GM12878 (cell line): ENCODE measurements around the gene TRPC4.

ENCODE experiments used
- EZH2 ChIP-seq: IDR thresholded peaks from 2 replicates; pipeline ENCODE4 v1.6.1; 2012; ENCODE audit warnings: low read depth, mild to moderate bottlenecking, control low read depth, inconsistent platforms, low read length, borderline replicate concordance; ENCODE audit not compliant: control insufficient read depth
- NR2C2 ChIP-seq: IDR thresholded peaks from 2 replicates; pipeline ENCODE4 v1.6.1; 2011; ENCODE audit warnings: borderline replicate concordance, low read depth; ENCODE audit not compliant: control insufficient read depth, insufficient read length
- SP1 ChIP-seq: IDR thresholded peaks from one replicate; pipeline ENCODE4 v1.6.1; 2011; ENCODE audit warnings: low read depth, low read length

DNA sequence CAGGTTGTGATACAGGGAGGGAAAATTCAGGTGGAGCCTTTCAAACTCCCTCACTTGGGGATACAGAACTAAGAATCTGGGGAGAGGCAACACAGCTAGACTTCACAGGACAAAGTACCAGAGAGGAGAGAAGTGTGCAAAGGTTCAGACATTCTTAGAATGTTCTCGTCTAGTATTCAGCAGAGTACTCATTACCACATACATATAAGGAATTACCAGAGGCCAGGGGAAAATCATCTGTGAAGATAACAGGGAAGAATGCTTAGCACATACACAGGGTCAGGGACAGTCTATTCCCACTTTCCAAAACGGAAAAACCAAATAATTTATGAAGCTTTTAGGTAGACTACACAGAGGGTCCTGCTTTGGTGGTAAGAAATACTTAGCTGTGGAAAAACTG lies 58.1 kb downstream of the TRPC4 start:
- TF ChIP-seq SP1 (no peak), EZH2 (no peak), NR2C2 (no peak)
